Left ventricle myocardium inferior (tissue), 1 donor: ENCODE measurements around the gene VIPR2. TPM values are rescaled to one million over a fixed set of nuclear protein-coding genes. Genes with fewer than 3 reads are reported as not detected.

Experiments used
- DNase-seq: peaks from one replicate; pipeline ENCODE4 v3.0.0-alpha.2; 2020
- H3K27ac ChIP-seq: fragments of 200-600 bp; replicated peaks from 2 replicates; pipeline ENCODE4 v1.8.0; 2021
- H3K27me3 ChIP-seq: fragments of 200-600 bp; 2 replicates; pipeline ENCODE4 v1.8.0; 2021; ENCODE audit warnings: low read depth
- H3K36me3 ChIP-seq: fragments of 200-600 bp; 2 replicates; pipeline ENCODE4 v1.8.0; 2021
- H3K4me1 ChIP-seq: fragments of 200-600 bp; 2 replicates; pipeline ENCODE4 v1.8.0; 2021
- H3K4me3 ChIP-seq: fragments of 200-600 bp; 2 replicates; pipeline ENCODE4 v1.8.0; 2021; ENCODE audit warnings: mild to moderate bottlenecking, moderate library complexity
- H3K9me3 ChIP-seq: fragments of 200-600 bp; replicated peaks from 2 replicates; pipeline ENCODE4 v1.8.0; 2021
- intact Hi-C: fragments of 100-400 bp; cut with micrococcal nuclease; formaldehyde crosslinking; loops from one replicate; pipeline ENCODE4 v1.11.0; 2022
- total RNA-seq: library from RNA; stranded (reverse); fragmentation: NEBNext Ultra II Directional; extraction: Animal tissue kit (Norgen Biotek cat#: 25700); gene quantifications from one replicate; pipeline ENCODE4 v1.2.1, GENCODE V29; 2021
- TF ChIP-seq, protein P1 (sequence below): fragments of 200-600 bp; IDR thresholded peaks from 2 replicates; pipeline ENCODE4 v1.8.0; 2021; ENCODE audit warnings: antibody characterized with exemption, mild to moderate bottlenecking, borderline replicate concordance
- donor health status: DM: no; HTN: yes; CAD: no; lungs with severe emphysema.

The VIPR2 gene
- total RNA-seq, 1 donor from 2014 or later: 17.5 TPM

DNA sequence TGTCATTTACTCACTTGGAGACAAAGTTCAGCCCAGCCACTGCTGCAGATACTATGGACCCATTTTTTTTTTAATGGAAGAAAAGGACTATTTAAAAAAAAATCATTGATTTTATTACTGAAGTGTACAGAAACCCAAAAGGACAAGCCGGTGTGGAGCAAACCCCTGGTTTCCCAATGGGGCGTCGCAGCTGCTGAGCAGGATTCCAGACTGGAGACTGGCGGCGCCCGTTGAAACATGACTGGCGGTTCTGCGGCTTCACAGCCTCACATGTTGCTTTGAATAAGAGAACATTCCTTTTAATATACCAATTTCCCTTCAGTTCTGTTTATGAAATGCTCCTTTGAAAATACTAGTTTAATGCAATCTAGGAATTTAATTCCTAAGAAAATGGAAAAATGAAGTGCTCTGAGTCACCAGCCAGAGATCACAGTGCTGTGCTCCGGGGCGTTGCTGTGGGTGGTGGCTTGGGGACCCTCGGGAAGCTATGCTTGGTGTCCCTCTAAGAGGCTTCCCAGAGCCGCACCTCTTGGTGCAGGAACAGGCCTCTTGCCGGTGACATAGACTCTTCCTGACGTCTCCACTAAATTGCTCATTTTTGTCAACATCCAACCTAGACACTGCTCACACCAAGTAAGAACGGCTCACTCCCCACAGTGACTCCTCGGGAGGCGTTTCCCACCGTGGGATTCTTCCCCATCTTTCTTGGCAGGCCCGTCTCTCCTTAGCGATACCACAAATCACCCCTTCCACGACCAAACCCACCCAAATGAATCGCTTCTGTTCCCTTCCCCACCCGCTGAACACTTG is 12.0 kb upstream of the VIPR2 start:
- no peaks in the 10 kb centered on the region for H3K4me1 ChIP-seq
- TF ChIP-seq, protein P1, sequence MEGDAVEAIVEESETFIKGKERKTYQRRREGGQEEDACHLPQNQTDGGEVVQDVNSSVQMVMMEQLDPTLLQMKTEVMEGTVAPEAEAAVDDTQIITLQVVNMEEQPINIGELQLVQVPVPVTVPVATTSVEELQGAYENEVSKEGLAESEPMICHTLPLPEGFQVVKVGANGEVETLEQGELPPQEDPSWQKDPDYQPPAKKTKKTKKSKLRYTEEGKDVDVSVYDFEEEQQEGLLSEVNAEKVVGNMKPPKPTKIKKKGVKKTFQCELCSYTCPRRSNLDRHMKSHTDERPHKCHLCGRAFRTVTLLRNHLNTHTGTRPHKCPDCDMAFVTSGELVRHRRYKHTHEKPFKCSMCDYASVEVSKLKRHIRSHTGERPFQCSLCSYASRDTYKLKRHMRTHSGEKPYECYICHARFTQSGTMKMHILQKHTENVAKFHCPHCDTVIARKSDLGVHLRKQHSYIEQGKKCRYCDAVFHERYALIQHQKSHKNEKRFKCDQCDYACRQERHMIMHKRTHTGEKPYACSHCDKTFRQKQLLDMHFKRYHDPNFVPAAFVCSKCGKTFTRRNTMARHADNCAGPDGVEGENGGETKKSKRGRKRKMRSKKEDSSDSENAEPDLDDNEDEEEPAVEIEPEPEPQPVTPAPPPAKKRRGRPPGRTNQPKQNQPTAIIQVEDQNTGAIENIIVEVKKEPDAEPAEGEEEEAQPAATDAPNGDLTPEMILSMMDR: no peak
- H3K27me3 ChIP-seq: peaks cover 12% of the 10 kb centered on the region
- H3K4me3 ChIP-seq: no peak overlapping the region
- intact Hi-C loops: no loop called here
- H3K36me3 ChIP-seq: no peaks in the 10 kb centered on the region
- DNase-seq: no peak
- H3K9me3 ChIP-seq: no peaks in the 10 kb centered on the region
- H3K27ac ChIP-seq: no peak overlapping the region

DNA sequence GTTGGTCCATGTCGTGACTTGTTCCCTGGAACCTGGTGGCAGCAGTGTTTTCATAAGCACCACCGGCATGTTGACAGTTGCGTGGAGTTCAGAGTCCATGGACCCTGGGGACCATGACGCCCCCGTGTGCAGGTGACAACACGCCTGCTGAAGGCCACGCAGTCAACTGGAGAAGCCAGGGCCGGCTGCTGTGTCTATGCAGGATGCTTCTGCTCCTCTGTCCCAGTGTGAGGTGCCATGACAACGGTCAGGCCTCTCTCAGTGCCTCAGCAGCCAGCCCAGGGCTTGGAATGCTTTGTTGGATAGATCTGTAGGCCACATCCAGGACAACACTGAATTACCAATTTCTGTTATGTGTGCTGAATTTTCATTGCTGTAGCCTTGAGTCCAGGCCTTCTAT is 10.7 kb upstream of the VIPR2 start:
- intact Hi-C loops: no loop called here
- TF ChIP-seq, protein P1: no peak
- Histone ChIP-seq H3K4me1 (no peaks in the 10 kb centered on the region), H3K27me3 (peaks cover 12% of the 10 kb centered on the region), H3K4me3 (no peak overlapping the region), H3K9me3 (no peaks in the 10 kb centered on the region), H3K27ac (no peak overlapping the region), H3K36me3 (no peaks in the 10 kb centered on the region)
- DNase-seq: no peak

DNA sequence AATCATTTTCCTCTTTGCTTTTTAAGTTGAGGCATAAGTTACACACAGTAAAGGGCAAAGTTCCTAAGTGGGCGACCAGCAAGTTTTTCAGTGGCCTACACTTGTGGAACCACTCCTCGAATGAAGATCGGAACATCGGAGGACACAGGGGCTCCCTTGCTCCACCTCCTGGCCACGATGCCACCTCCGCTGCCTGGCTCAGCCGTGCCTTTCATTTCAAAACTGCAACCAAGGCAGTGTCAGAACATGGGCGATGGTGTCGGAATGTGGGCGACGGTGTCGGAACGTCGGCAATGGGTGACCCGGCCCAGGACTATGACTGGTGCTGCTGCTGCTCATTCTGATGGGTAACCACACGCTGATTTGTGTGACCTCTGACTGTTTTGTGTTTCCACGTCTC is 9.6 kb upstream of the VIPR2 start:
- peaks cover 12% of the 10 kb centered on the region for H3K27me3 ChIP-seq
- H3K9me3 ChIP-seq: no peaks in the 10 kb centered on the region
- no peaks in the 10 kb centered on the region for H3K4me1 ChIP-seq
- H3K4me3 ChIP-seq: no peak overlapping the region
- no peaks in the 10 kb centered on the region for H3K36me3 ChIP-seq
- TF ChIP-seq, protein P1: peak; percentile 58
- no peak for DNase-seq
- intact Hi-C loops: no loop called here
- H3K27ac ChIP-seq: no peak overlapping the region

- no peaks in the 10 kb centered on the region for H3K4me1 ChIP-seq
- H3K9me3 ChIP-seq: no peaks in the 10 kb centered on the region
- H3K4me3 ChIP-seq: no peak overlapping the region
- DNase-seq: no peak
- TF ChIP-seq, protein P1: no peak
- no peak overlapping the region for H3K27ac ChIP-seq
- peaks cover 6% of the 10 kb centered on the region for H3K27me3 ChIP-seq
- intact Hi-C loops: no loop called here
- H3K36me3 ChIP-seq: no peaks in the 10 kb centered on the region
Observed at GRCh38 chr7:159153511-159153910, 8.8 kb upstream of the VIPR2 start.

GRCh38 chr7:159152816-159153215 is 8.1 kb upstream of the VIPR2 start:
- TF ChIP-seq, protein P1: no peak

More at GRCh38 chr7:159152816-159153215, 8.1 kb upstream of the VIPR2 start:
- Histone ChIP-seq H3K27ac (no peak overlapping the region), H3K9me3 (no peaks in the 10 kb centered on the region), H3K27me3 (no peaks in the 10 kb centered on the region), H3K36me3 (no peaks in the 10 kb centered on the region), H3K4me1 (no peaks in the 10 kb centered on the region), H3K4me3 (no peak overlapping the region)
- intact Hi-C loops: no loop called here
- no peak for DNase-seq
